OCI-LY3 (cell line): ENCODE measurements around the gene RFNG.

Source experiments
- CTCF ChIP-seq: fragments of 200-600, 300-600 bp; sonication (generic); IDR thresholded peaks from 2 replicates; pipeline ENCODE4 v1.5.1; 2014; ENCODE audit warnings: antibody characterized with exemption, low read length, low read depth
- EZH2phosphoT487 ChIP-seq: fragments of 200-600 bp; shearing (Covaris generic); IDR thresholded peaks from 2 replicates; pipeline ENCODE4 v1.6.1; 2018; ENCODE audit warnings: antibody characterized with exemption, mixed run types, low read depth

GRCh38 chr17:82058855-82059249 is 7.2 kb upstream of the RFNG start:
- TF ChIP-seq CTCF (no peak), EZH2phosphoT487 (no peak)
